ENCODE results near the gene PRUNE2. TPM values are rescaled to one million over a fixed set of nuclear protein-coding genes. Genes with fewer than 3 reads are reported as not detected.
A peak's percentile ranks its signal among the peaks of the same experiment; 100 is the strongest.

The PRUNE2 gene
- total RNA-seq, 6 donors from 2014 or later: 5.6 to 20.4 (median 8.8) TPM

DNA sequence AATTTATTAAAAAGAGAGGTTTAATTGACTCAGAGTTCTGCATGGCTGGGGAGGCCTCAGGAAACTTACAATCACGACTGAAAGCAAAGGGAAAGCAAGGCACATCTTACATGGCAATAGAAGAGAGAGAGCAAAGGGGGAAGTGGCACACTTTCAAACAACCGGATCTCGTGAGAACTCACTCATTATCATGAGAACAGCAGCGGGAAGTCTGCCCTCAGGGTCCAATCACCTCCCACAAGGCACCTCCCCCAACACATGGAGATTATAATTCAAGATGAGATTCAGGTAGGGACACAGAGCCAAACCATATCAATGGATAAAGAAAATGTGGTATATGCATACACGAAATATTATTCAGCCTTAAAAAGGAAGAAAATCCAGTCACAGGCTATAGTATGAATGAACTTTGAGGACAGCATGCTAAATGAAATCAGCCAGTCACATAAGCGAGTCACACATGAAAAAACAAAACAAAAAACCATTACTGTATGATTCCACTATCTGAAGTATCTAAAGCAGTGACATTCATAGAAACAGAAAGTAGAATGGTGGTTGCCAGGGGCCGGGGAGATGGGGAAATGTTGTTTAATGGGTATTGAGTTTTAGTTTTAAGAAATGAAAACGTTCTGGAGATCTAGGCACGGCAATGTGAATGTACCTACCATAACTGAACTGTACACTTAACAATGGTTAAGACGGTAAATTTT lies 225.0 kb downstream of the PRUNE2 start:
- ATAC-seq (ENCODE audit: low FRiP score in 2 of 2) (no peak), DNase-seq (no peak)
- no peaks in the 10 kb centered on the region for H3K9me3 ChIP-seq
- no peaks in the 10 kb centered on the region for H3K4me1 ChIP-seq
- no peaks in the 10 kb centered on the region for H3K36me3 ChIP-seq
- H3K4me3 ChIP-seq: no peak overlapping the region
- no peaks in the 10 kb centered on the region for H3K27me3 ChIP-seq
- 85 to 89% methylated on average over 10 of the region's 10 CpGs for WGBS, 2 donors
- no peak overlapping the region for H3K27ac ChIP-seq
- no peak for TF ChIP-seq POLR2A (IDR thresholded peaks at IDR 0.05)
- TF ChIP-seq EP300 (IDR thresholded peaks at IDR 0.05): no peak
- no peak for TF ChIP-seq POLR2AphosphoS5 (IDR thresholded peaks at IDR 0.05)
- TF ChIP-seq, protein P1, sequence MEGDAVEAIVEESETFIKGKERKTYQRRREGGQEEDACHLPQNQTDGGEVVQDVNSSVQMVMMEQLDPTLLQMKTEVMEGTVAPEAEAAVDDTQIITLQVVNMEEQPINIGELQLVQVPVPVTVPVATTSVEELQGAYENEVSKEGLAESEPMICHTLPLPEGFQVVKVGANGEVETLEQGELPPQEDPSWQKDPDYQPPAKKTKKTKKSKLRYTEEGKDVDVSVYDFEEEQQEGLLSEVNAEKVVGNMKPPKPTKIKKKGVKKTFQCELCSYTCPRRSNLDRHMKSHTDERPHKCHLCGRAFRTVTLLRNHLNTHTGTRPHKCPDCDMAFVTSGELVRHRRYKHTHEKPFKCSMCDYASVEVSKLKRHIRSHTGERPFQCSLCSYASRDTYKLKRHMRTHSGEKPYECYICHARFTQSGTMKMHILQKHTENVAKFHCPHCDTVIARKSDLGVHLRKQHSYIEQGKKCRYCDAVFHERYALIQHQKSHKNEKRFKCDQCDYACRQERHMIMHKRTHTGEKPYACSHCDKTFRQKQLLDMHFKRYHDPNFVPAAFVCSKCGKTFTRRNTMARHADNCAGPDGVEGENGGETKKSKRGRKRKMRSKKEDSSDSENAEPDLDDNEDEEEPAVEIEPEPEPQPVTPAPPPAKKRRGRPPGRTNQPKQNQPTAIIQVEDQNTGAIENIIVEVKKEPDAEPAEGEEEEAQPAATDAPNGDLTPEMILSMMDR (IDR thresholded peaks at IDR 0.05): no peak

- Histone ChIP-seq H3K4me3 (no peak overlapping the region), H3K9me3 (no peaks in the 10 kb centered on the region), H3K27ac (no peak overlapping the region), H3K27me3 (no peaks in the 10 kb centered on the region), H3K36me3 (no peaks in the 10 kb centered on the region), H3K4me1 (no peaks in the 10 kb centered on the region)
- no peak for TF ChIP-seq POLR2A (IDR thresholded peaks at IDR 0.05)
- TF ChIP-seq POLR2AphosphoS5 (IDR thresholded peaks at IDR 0.05): no peak
- TF ChIP-seq, protein P1 (IDR thresholded peaks at IDR 0.05): no peak
- WGBS, 2 donors: 61 to 76% methylated on average over 12 to 14 of the region's 15 CpGs
- DNase-seq: peak in 1 of 2 donors; percentile 29
- ATAC-seq (ENCODE audit: low FRiP score in 2 of 2): peak in 1 of 2 donors; percentile 34
These were observed 228.3 kb downstream of the PRUNE2 start for GRCh38 chr9:76677481-76678055.

GRCh38 chr9:76676857-76677256 lies 229.1 kb downstream of the PRUNE2 start:
- Histone ChIP-seq H3K27me3 (no peaks in the 10 kb centered on the region), H3K27ac (no peak overlapping the region)

DNA sequence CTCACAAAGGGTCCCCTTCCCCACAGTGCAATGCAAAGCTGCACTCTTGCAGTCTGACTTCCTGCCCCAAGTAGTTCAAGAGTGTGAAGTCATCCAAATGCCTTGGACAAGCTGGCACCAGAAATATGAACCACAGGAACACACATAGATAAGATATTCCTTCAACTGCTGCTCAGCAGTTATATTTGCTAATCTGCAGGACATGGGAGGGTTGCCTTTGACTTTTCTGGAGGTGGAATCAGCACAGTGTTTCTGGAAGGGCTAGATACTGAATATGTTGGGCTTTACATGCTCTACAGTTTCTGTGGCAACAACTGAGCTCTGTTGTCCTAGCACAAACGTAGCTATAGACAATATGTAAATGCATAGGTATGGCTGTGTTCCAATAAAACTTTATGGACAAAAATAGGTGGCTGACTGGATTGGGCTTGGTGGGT lies 238.4 kb downstream of the PRUNE2 start:
- H3K4me1 ChIP-seq: peaks cover 0 to 8% (median 4%) of the 10 kb centered on the region in 4 donors
- TF ChIP-seq, protein P1 (IDR thresholded peaks at IDR 0.05): no peak
- no peak for TF ChIP-seq POLR2A (IDR thresholded peaks at IDR 0.05)
- no peak for TF ChIP-seq EP300 (IDR thresholded peaks at IDR 0.05)
- TF ChIP-seq POLR2AphosphoS5 (IDR thresholded peaks at IDR 0.05): no peak
- no peaks in the 10 kb centered on the region for H3K27me3 ChIP-seq
- no peak for ATAC-seq (ENCODE audit: low FRiP score in 2 of 2)
- no peak overlapping the region for H3K27ac ChIP-seq
- no peaks in the 10 kb centered on the region for H3K36me3 ChIP-seq
- WGBS, 2 donors: 26 to 29% methylated on average over 1 of the region's 1 CpG
- H3K9me3 ChIP-seq: no peaks in the 10 kb centered on the region
- H3K4me3 ChIP-seq: no peak overlapping the region
- DNase-seq: no peak

More at GRCh38 chr9:76676857-76677256, 229.1 kb downstream of the PRUNE2 start:
- Histone ChIP-seq H3K4me3 (no peak overlapping the region), H3K36me3 (no peaks in the 10 kb centered on the region), H3K4me1 (no peaks in the 10 kb centered on the region), H3K9me3 (no peaks in the 10 kb centered on the region)
- ATAC-seq (ENCODE audit: low FRiP score in 2 of 2): no peak
- WGBS, 2 donors: 69 to 77% methylated on average over 4 of the region's 4 CpGs
- TF ChIP-seq POLR2AphosphoS5 (IDR thresholded peaks at IDR 0.05) (no peak), EP300 (IDR thresholded peaks at IDR 0.05) (no peak), POLR2A (IDR thresholded peaks at IDR 0.05) (no peak)
- TF ChIP-seq, protein P1 (IDR thresholded peaks at IDR 0.05): no peak
- DNase-seq: no peak

Measured in upper lobe of left lung (tissue), 6 donors.